B cell (primary cell): ENCODE data around the gene FAM170B.

Experiments
- CTCF ChIP-seq: fragments of 200-600 bp; IDR thresholded peaks from one replicate; pipeline ENCODE4 v1.8.0; 2022; ENCODE audit warnings: antibody characterized with exemption, mild to moderate bottlenecking
- EZH2 ChIP-seq: IDR thresholded peaks from 2 replicates; pipeline ENCODE4 v1.6.1; 2012; ENCODE audit warnings: borderline replicate concordance, low read depth, mild to moderate bottlenecking, moderate library complexity, low read length; ENCODE audit not compliant: insufficient read depth, poor library complexity, severe bottlenecking

DNA sequence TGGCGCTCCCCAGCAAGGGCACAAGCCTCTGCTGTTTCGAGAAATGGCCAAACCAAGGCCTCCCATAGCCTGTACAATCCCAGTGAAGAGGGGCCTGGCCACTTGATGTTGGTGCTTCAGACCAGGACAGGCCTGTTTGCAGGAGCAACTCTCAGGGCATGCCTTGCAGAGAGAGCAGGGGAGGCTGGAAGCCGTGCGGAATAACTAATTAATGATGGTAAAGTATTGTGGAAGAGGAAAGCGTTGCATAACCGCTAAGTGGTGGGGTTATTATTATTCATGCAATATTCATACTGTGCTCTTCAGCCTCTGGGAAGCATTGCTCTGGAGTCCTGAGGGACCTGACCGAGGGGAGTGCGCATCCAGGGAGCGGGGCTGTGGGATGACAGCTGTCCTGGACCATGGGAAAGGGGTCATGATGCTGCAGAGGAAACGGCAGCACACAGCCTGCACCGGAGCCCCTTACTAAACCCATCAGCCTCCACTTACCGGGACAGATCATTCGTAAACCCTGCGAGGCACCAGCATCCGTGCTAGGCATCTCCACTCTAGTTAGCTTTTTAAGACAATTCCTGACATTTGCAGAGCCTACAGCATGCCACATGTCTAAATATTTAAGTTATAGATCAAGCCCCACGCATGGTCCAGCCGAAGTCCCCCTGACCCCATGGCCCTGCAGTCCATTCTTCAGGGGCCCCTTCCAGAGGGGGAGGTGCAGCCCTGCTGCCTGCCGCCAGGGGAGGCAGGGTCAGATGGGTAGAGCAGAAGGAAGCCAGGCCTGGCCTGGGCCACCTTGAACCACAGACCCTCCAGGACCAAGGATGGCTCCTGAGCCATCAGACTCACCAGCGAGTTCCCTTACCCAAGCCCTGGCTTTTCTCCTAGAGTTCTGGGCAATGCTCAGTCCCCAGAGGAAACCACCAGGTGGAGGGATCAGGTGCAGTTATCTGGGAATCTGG, 42.8 kb upstream of the FAM170B start:
- TF ChIP-seq CTCF = no peak
- no peak for TF ChIP-seq EZH2
